HEK293 (cell line): ENCODE results near the gene TRIM27.

ENCODE experiments used
- GFI1B ChIP-seq: fragments of 450-650 bp; formaldehyde crosslinking; IDR thresholded peaks from 2 replicates; pipeline ENCODE4 v1.5.1; 2016; ENCODE audit warnings: missing biosample characterization, missing genetic modification characterization
- HIC1 ChIP-seq: fragments of 450-650 bp; formaldehyde crosslinking; IDR thresholded peaks from 2 replicates; pipeline ENCODE4 v1.5.1; 2016; ENCODE audit warnings: missing biosample characterization, missing genetic modification characterization
- OSR2 ChIP-seq: fragments of 450-650 bp; formaldehyde crosslinking; IDR thresholded peaks from 2 replicates; pipeline ENCODE4 v1.5.1; 2016; ENCODE audit warnings: missing biosample characterization, missing genetic modification characterization
- PRDM1 ChIP-seq: fragments of 450-650 bp; formaldehyde crosslinking; IDR thresholded peaks from 2 replicates; pipeline ENCODE4; 2016; ENCODE audit warnings: missing biosample characterization, missing genetic modification characterization
- RBAK ChIP-seq: fragments of 450-650 bp; formaldehyde crosslinking; IDR thresholded peaks from 2 replicates; pipeline ENCODE4 v1.5.1; 2016; ENCODE audit warnings: missing biosample characterization, missing genetic modification characterization
- SP7 ChIP-seq: fragments of 450-650 bp; formaldehyde crosslinking; IDR thresholded peaks from 2 replicates; pipeline ENCODE4 v1.5.1; 2016; ENCODE audit warnings: missing biosample characterization, missing genetic modification characterization
- ZBTB11 ChIP-seq: fragments of 450-650 bp; formaldehyde crosslinking; conservative IDR thresholded peaks from 2 replicates; pipeline ENCODE4 v1.5.1; 2016; ENCODE audit warnings: low read depth, missing biosample characterization, missing genetic modification characterization
- ZBTB20 ChIP-seq: fragments of 450-650 bp; formaldehyde crosslinking; IDR thresholded peaks from 2 replicates; pipeline ENCODE4 v1.5.1; 2016; ENCODE audit warnings: missing biosample characterization, missing genetic modification characterization
- ZBTB21 ChIP-seq: fragments of 450-650 bp; formaldehyde crosslinking; IDR thresholded peaks from 2 replicates; pipeline ENCODE4 v1.5.1; 2017; ENCODE audit warnings: missing biosample characterization, missing genetic modification characterization
- ZFP69B ChIP-seq: fragments of 450-650 bp; formaldehyde crosslinking; IDR thresholded peaks from 2 replicates; pipeline ENCODE4 v1.5.1; 2016; ENCODE audit warnings: missing biosample characterization, missing genetic modification characterization
- ZNF140 ChIP-seq: fragments of 450-650 bp; formaldehyde crosslinking; IDR thresholded peaks from 2 replicates; pipeline ENCODE4 v1.5.1; 2016; ENCODE audit warnings: missing biosample characterization, missing genetic modification characterization
- ZNF211 ChIP-seq: fragments of 450-650 bp; formaldehyde crosslinking; IDR thresholded peaks from 2 replicates; pipeline ENCODE4 v1.5.1; 2016; ENCODE audit warnings: low read depth, missing biosample characterization, missing genetic modification characterization
- ZNF341 ChIP-seq: fragments of 450-650 bp; formaldehyde crosslinking; IDR thresholded peaks from 2 replicates; pipeline ENCODE4; 2016; ENCODE audit warnings: low read depth, missing biosample characterization, missing genetic modification characterization
- ZNF362 ChIP-seq: fragments of 450-650 bp; formaldehyde crosslinking; IDR thresholded peaks from 2 replicates; pipeline ENCODE4 v1.5.1; 2016; ENCODE audit warnings: missing biosample characterization, missing genetic modification characterization
- ZNF391 ChIP-seq: fragments of 450-650 bp; formaldehyde crosslinking; IDR thresholded peaks from 2 replicates; pipeline ENCODE4 v1.5.1; 2016; ENCODE audit warnings: low read depth, missing biosample characterization, missing genetic modification characterization, borderline replicate concordance
- ZNF426 ChIP-seq: fragments of 450-650 bp; formaldehyde crosslinking; IDR thresholded peaks from 2 replicates; pipeline ENCODE4 v1.5.1; 2017; ENCODE audit warnings: missing biosample characterization, missing genetic modification characterization, mild to moderate bottlenecking, inconsistent platforms, moderate library complexity
- ZNF510 ChIP-seq: fragments of 450-650 bp; formaldehyde crosslinking; IDR thresholded peaks from 2 replicates; pipeline ENCODE4 v1.5.1; 2018; ENCODE audit warnings: mild to moderate bottlenecking, missing genetic modification characterization, missing biosample characterization; ENCODE audit not compliant: insufficient replicate concordance
- ZNF530 ChIP-seq: fragments of 450-650 bp; formaldehyde crosslinking; IDR thresholded peaks from 2 replicates; pipeline ENCODE4 v1.5.1; 2016; ENCODE audit warnings: low read depth, missing biosample characterization, missing genetic modification characterization
- ZNF585B ChIP-seq: fragments of 450-650 bp; formaldehyde crosslinking; IDR thresholded peaks from 2 replicates; pipeline ENCODE4 v1.5.1; 2016; ENCODE audit warnings: missing biosample characterization, missing genetic modification characterization
- ZNF600 ChIP-seq: fragments of 450-650 bp; formaldehyde crosslinking; IDR thresholded peaks from 2 replicates; pipeline ENCODE4 v1.5.1; 2016; ENCODE audit warnings: missing biosample characterization, missing genetic modification characterization
- ZNF623 ChIP-seq: fragments of 450-650 bp; formaldehyde crosslinking; IDR thresholded peaks from 2 replicates; pipeline ENCODE4 v1.5.1; 2016; ENCODE audit warnings: missing biosample characterization, missing genetic modification characterization
- ZNF701 ChIP-seq: fragments of 450-650 bp; formaldehyde crosslinking; IDR thresholded peaks from 2 replicates; pipeline ENCODE4 v1.5.1; 2016; ENCODE audit warnings: missing biosample characterization, missing genetic modification characterization
- ZNF704 ChIP-seq: fragments of 450-650 bp; formaldehyde crosslinking; IDR thresholded peaks from 2 replicates; pipeline ENCODE4 v1.5.1; 2016; ENCODE audit warnings: missing biosample characterization, missing genetic modification characterization
- ZNF707 ChIP-seq: fragments of 450-650 bp; formaldehyde crosslinking; IDR thresholded peaks from 2 replicates; pipeline ENCODE4 v1.5.1; 2016; ENCODE audit warnings: missing biosample characterization, missing genetic modification characterization
- ZNF747 ChIP-seq: fragments of 450-650 bp; formaldehyde crosslinking; IDR thresholded peaks from 2 replicates; pipeline ENCODE4 v1.5.1; 2016; ENCODE audit warnings: missing biosample characterization, missing genetic modification characterization
- ZNF776 ChIP-seq: fragments of 450-650 bp; formaldehyde crosslinking; IDR thresholded peaks from 2 replicates; pipeline ENCODE4 v1.5.0; 2017; ENCODE audit warnings: missing biosample characterization, missing genetic modification characterization, borderline replicate concordance
- ZNF792 ChIP-seq: fragments of 450-650 bp; formaldehyde crosslinking; IDR thresholded peaks from 2 replicates; pipeline ENCODE4 v1.5.1; 2016; ENCODE audit warnings: missing biosample characterization, missing genetic modification characterization
- ZSCAN30 ChIP-seq: fragments of 450-650 bp; IDR thresholded peaks from 2 replicates; pipeline ENCODE4 v1.5.1; 2018; ENCODE audit warnings: missing biosample characterization, mild to moderate bottlenecking, missing genetic modification characterization, moderate library complexity
- ZXDB ChIP-seq: fragments of 450-650 bp; formaldehyde crosslinking; IDR thresholded peaks from 2 replicates; pipeline ENCODE4 v1.5.1; 2016; ENCODE audit warnings: missing biosample characterization, missing genetic modification characterization
- TF ChIP-seq, protein P1 (sequence below): fragments of 450-650 bp; formaldehyde crosslinking; IDR thresholded peaks from 2 replicates; pipeline ENCODE4 v1.5.1; 2016; ENCODE audit warnings: missing biosample characterization, missing genetic modification characterization, borderline replicate concordance

The TRIM27 gene

DNA sequence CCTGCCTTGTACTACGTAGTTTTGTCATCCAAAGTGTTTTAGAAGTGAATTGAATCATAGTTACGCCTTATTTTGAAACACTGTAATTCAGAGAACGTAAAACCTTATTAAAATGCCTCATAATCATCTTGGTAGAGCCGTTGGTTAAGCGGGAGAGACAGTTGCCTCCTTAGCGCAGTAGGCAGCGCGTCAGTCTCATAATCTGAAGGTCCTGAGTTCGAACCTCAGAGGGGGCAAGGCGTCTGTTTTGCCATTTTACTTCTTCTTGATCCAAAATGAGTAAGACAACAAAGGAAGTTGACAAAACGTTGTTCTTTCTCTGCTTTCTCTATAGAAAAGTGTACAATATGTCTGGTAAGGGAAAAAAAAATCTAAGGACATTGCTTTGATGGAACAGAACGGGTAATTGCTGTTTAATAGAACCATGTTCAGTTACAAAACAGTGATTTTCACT is 20.7 kb upstream of the TRIM27 start (continued):
- TF ChIP-seq, protein P1, sequence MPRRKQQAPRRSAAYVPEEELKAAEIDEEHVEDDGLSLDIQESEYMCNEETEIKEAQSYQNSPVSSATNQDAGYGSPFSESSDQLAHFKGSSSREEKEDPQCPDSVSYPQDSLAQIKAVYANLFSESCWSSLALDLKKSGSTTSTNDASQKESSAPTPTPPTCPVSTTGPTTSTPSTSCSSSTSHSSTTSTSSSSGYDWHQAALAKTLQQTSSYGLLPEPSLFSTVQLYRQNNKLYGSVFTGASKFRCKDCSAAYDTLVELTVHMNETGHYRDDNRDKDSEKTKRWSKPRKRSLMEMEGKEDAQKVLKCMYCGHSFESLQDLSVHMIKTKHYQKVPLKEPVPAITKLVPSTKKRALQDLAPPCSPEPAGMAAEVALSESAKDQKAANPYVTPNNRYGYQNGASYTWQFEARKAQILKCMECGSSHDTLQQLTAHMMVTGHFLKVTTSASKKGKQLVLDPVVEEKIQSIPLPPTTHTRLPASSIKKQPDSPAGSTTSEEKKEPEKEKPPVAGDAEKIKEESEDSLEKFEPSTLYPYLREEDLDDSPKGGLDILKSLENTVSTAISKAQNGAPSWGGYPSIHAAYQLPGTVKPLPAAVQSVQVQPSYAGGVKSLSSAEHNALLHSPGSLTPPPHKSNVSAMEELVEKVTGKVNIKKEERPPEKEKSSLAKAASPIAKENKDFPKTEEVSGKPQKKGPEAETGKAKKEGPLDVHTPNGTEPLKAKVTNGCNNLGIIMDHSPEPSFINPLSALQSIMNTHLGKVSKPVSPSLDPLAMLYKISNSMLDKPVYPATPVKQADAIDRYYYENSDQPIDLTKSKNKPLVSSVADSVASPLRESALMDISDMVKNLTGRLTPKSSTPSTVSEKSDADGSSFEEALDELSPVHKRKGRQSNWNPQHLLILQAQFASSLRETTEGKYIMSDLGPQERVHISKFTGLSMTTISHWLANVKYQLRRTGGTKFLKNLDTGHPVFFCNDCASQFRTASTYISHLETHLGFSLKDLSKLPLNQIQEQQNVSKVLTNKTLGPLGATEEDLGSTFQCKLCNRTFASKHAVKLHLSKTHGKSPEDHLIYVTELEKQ (tag by site-specific recombination): no peak
- TF ChIP-seq ZNF426 (tag by site-specific recombination) (no peak), ZFP69B (tag by site-specific recombination) (no peak), ZNF623 (tag by site-specific recombination) (no peak; the same call in 1 of the 2 replicates), ZXDB (tag by site-specific recombination) (no peak; the same call in 1 of the 2 replicates), ZNF140 (tag by site-specific recombination) (no peak), PRDM1 (tag by site-specific recombination) (peak; percentile 94), ZNF362 (tag by site-specific recombination) (peak; percentile 16; the same call in 1 of the 2 replicates), ZNF211 (tag by site-specific recombination) (no peak), ZNF391 (tag by site-specific recombination) (peak; percentile 90; the same call in 1 of the 2 replicates), ZNF704 (tag by site-specific recombination) (no peak), ZSCAN30 (tag by site-specific recombination) (peak; percentile 85), GFI1B (tag by site-specific recombination) (no peak), SP7 (tag by site-specific recombination) (peak; percentile 74), ZNF747 (tag by site-specific recombination) (no peak), ZNF776 (tag by site-specific recombination) (no peak), ZNF341 (tag by site-specific recombination) (no peak), ZNF585B (tag by site-specific recombination) (peak; percentile 18; the same call in 1 of the 2 replicates), ZNF510 (tag by site-specific recombination) (no peak), HIC1 (tag by site-specific recombination) (no peak), ZNF707 (tag by site-specific recombination) (no peak), ZNF600 (tag by site-specific recombination) (peak; percentile 37; the same call in 1 of the 2 replicates), ZBTB20 (no peak), RBAK (no peak), ZNF701 (tag by site-specific recombination) (no peak), OSR2 (tag by site-specific recombination) (no peak), ZBTB21 (tag by site-specific recombination) (peak; percentile 76; the same call in 1 of the 2 replicates), ZNF530 (tag by site-specific recombination) (no peak), ZBTB11 (tag by site-specific recombination) (no peak), ZNF792 (tag by site-specific recombination) (no peak)
